H1 (cell line): Measurements from ENCODE around the gene AK5. TPM values are rescaled to one million over a fixed set of nuclear protein-coding genes. Genes with fewer than 3 reads are reported as not detected.

Source experiments
- CTCF ChIA-PET: fragments of 300-600 bp; sonication (Branson Sonifier 250); formaldehyde crosslinking; loops from one replicate; lab custom pipeline; 2021; ENCODE audit not compliant: partially characterized antibody; lab: Charles Lee
- POLR2A ChIA-PET: fragments of 300-600 bp; sonication (Branson Sonifier 250); formaldehyde crosslinking; loops from one replicate; lab custom pipeline; 2021; ENCODE audit warnings: inconsistent platforms; ENCODE audit not compliant: partially characterized antibody; lab: Charles Lee
- DNase-seq, 2 experiments: peaks; one replicate each; pipeline versions ENCODE4 v3.0.0 to v3.0.0-alpha.2; 2010 to 2022; ENCODE audit warnings: low spot score in 2 of 2, low read depth in 1 of 2, mixed read lengths in 1 of 2
- FAIRE-seq: peaks from 2 replicates; lab custom pipeline; 2011; peaks lifted over from hg19 to GRCh38; lab: Jason Lieb, UNC
- H2AFZ ChIP-seq: 2 replicates; pipeline ENCODE4 v1.8.1; 2012; ENCODE audit warnings: low read length, inconsistent platforms
- H2AK5ac ChIP-seq: 2 replicates; pipeline ENCODE4 v1.6.1; 2013; ENCODE audit warnings: low read depth, low read length
- H2BK120ac ChIP-seq: replicated peaks from 2 replicates; pipeline ENCODE3; 2013; ENCODE audit warnings: low read depth, low read length, inconsistent platforms
- H2BK12ac ChIP-seq: 2 replicates; pipeline ENCODE4 v1.6.1; 2013; ENCODE audit warnings: low read depth, low read length
- H2BK15ac ChIP-seq: 2 replicates; pipeline ENCODE4 v1.6.1; 2013; ENCODE audit warnings: low read length
- H2BK20ac ChIP-seq: 2 replicates; pipeline ENCODE4 v1.6.1; 2013; ENCODE audit warnings: low read length
- H2BK5ac ChIP-seq: 2 replicates; pipeline ENCODE4 v1.6.1; 2013; ENCODE audit warnings: low read depth, low read length
- H3K14ac ChIP-seq: 2 replicates; pipeline ENCODE4 v1.6.1; 2013; ENCODE audit warnings: inconsistent platforms; ENCODE audit not compliant: insufficient read length
- H3K18ac ChIP-seq: 2 replicates; pipeline ENCODE4 v1.6.1; 2013; ENCODE audit warnings: low read length; ENCODE audit errors: extremely low read depth
- H3K23ac ChIP-seq: 2 replicates; pipeline ENCODE4 v1.6.1; 2013; ENCODE audit warnings: inconsistent platforms; ENCODE audit not compliant: insufficient read length
- H3K23me2 ChIP-seq: 2 replicates; pipeline ENCODE4 v1.6.1; 2013; ENCODE audit warnings: low read depth, low read length
- H3K27ac ChIP-seq: 2 replicates; pipeline ENCODE4 v1.6.1; 2011; ENCODE audit warnings: low read depth, low read length, inconsistent platforms
- H3K27me3 ChIP-seq, 4 experiments: replicated peaks in 1 of 4; 1 replicate in 1 of 4; 2 replicates in 3 of 4; pipeline versions ENCODE4 v1.6.1 to v1.8.1; 2011 to 2013; ENCODE audit warnings: low read length in 3 of 4, mild to moderate bottlenecking in 3 of 4, inconsistent platforms in 2 of 4, mixed read lengths in 2 of 4, moderate library complexity in 1 of 4; ENCODE audit not compliant: control insufficient read depth in 3 of 4, insufficient read depth in 3 of 4; ENCODE audit errors: extremely low read depth in 1 of 4
- H3K36me3 ChIP-seq, 4 experiments: 2 replicates each; pipeline versions ENCODE4 v1.6.1 to v1.8.1; 2011 to 2013; ENCODE audit warnings: mild to moderate bottlenecking in 4 of 4, low read length in 3 of 4, moderate library complexity in 2 of 4, control low read depth in 1 of 4, inconsistent platforms in 1 of 4; ENCODE audit not compliant: insufficient read depth in 4 of 4, control insufficient read depth in 2 of 4
- H3K4ac ChIP-seq: replicated peaks from 2 replicates; pipeline ENCODE3; 2013; ENCODE audit warnings: low read length, low read depth, mixed read lengths, inconsistent platforms; ENCODE audit not compliant: insufficient read length
- H3K4me1 ChIP-seq, 4 experiments: replicated peaks in 1 of 4; 1 replicate in 1 of 4; 2 replicates in 3 of 4; pipeline versions ENCODE4 v1.6.1 to v1.8.1; 2011 to 2013; ENCODE audit warnings: low read length in 3 of 4, inconsistent platforms in 2 of 4, mixed read lengths in 1 of 4; ENCODE audit not compliant: insufficient read depth in 4 of 4, control insufficient read depth in 3 of 4
- H3K4me2 ChIP-seq, 2 experiments: 2 replicates each; pipeline versions ENCODE4 v1.6.1 to v1.8.1; 2011 to 2013; ENCODE audit warnings: low read depth in 2 of 2, low read length in 2 of 2, control low read depth in 1 of 2, inconsistent platforms in 1 of 2, mild to moderate bottlenecking in 1 of 2; ENCODE audit not compliant: insufficient read depth in 1 of 2
- H3K4me3 ChIP-seq, 4 experiments: fragments of 200-600, 300-600 bp in 1 of 4; sonication (generic), shearing (Covaris generic), sonication (Bioruptor Twin) in 1 of 4; 2 replicates each; pipeline versions ENCODE4 v1.5.1 to v1.8.1; 2011 to 2016; ENCODE audit warnings: low read length in 4 of 4, low read depth in 3 of 4, control low read depth in 2 of 4, inconsistent platforms in 2 of 4, mild to moderate bottlenecking in 2 of 4, mixed read lengths in 1 of 4, moderate library complexity in 1 of 4; ENCODE audit not compliant: insufficient read depth in 2 of 4; ENCODE audit errors: extremely low read depth in 1 of 4
- H3K56ac ChIP-seq: replicated peaks from 2 replicates; pipeline ENCODE3; 2013; ENCODE audit warnings: low read depth, mild to moderate bottlenecking, mixed read lengths, low read length, inconsistent platforms; ENCODE audit not compliant: insufficient read length
- H3K79me1 ChIP-seq: 2 replicates; pipeline ENCODE4 v1.6.1; 2013; ENCODE audit warnings: low read depth, low read length, control low read depth
- H3K79me2 ChIP-seq, 2 experiments: 2 replicates each; pipeline versions ENCODE4 v1.6.1 to v1.8.1; 2012 to 2013; ENCODE audit warnings: low read length in 2 of 2, mild to moderate bottlenecking in 2 of 2, inconsistent platforms in 1 of 2; ENCODE audit not compliant: insufficient read depth in 2 of 2, control insufficient read depth in 1 of 2
- H3K9ac ChIP-seq, 4 experiments: replicated peaks in 1 of 4; 1 replicate in 1 of 4; 2 replicates in 3 of 4; pipeline versions ENCODE4 v1.6.1 to v1.8.1; 2011 to 2013; ENCODE audit warnings: low read depth in 3 of 4, low read length in 3 of 4, control low read depth in 2 of 4, mild to moderate bottlenecking in 2 of 4, moderate library complexity in 2 of 4, inconsistent platforms in 1 of 4; ENCODE audit errors: extremely low read depth in 1 of 4
- H3K9me3 ChIP-seq, 2 experiments: 2 replicates each; pipeline versions ENCODE4 v1.6.1 to v1.8.1; 2012 to 2013; ENCODE audit warnings: mild to moderate bottlenecking in 2 of 2, moderate library complexity in 2 of 2, control low read depth in 1 of 2, inconsistent platforms in 1 of 2, low read depth in 1 of 2, low read length in 1 of 2, mixed read lengths in 1 of 2; ENCODE audit not compliant: insufficient read depth in 2 of 2
- H4K20me1 ChIP-seq, 2 experiments: replicated peaks in 1 of 2; 2 replicates each; pipeline versions ENCODE3 to v1.8.1; 2011 to 2013; ENCODE audit warnings: inconsistent platforms in 2 of 2, low read length in 2 of 2, mild to moderate bottlenecking in 1 of 2; ENCODE audit not compliant: insufficient read depth in 2 of 2, control insufficient read depth in 1 of 2
- H4K5ac ChIP-seq: 2 replicates; pipeline ENCODE4 v1.6.1; 2013; ENCODE audit warnings: low read length, low read depth, mixed read lengths, inconsistent platforms; ENCODE audit not compliant: insufficient read length
- H4K8ac ChIP-seq: 2 replicates; pipeline ENCODE4 v1.8.0; 2013; ENCODE audit warnings: mild to moderate bottlenecking, moderate library complexity, low read length, inconsistent platforms; ENCODE audit not compliant: insufficient read depth; ENCODE audit errors: extremely low read depth
- H4K91ac ChIP-seq: replicated peaks from 2 replicates; pipeline ENCODE3; 2013; ENCODE audit warnings: low read length, mixed read lengths, inconsistent platforms; ENCODE audit not compliant: insufficient read length
- ASH2L ChIP-seq: fragments of 200-600, 300-600 bp; sonication (generic); IDR thresholded peaks from one replicate; pipeline ENCODE4 v1.7.1; 2017; ENCODE audit warnings: low read length
- CEBPB ChIP-seq: IDR thresholded peaks from 2 replicates; pipeline ENCODE4 v1.6.1; 2012; ENCODE audit warnings: low read depth, low read length
- KDM5A ChIP-seq: fragments of 200-600 bp; IDR thresholded peaks from 2 replicates; pipeline ENCODE4 v1.7.1; 2012; ENCODE audit warnings: mild to moderate bottlenecking, low read length, inconsistent platforms, mixed read lengths
- POLR2AphosphoS5 ChIP-seq: IDR thresholded peaks from 2 replicates; pipeline ENCODE4 v1.6.1; 2011; ENCODE audit warnings: low read depth, low read length
- SIX5 ChIP-seq: IDR thresholded peaks from 2 replicates; pipeline ENCODE4 v1.6.1; 2011; ENCODE audit warnings: mild to moderate bottlenecking, low read depth, low read length
- WGBS, 2 experiments: shearing (Covaris generic) in 1 of 2; methylation state at CpG; one replicate each; pipeline versions ENCODE4 v1.1.6 to v1.1.7; 2013 to 2015; ENCODE audit warnings: low lambda C conversion rate in 2 of 2, mixed read lengths in 2 of 2, inconsistent platforms in 1 of 2, low coverage in 1 of 2, missing lambda C conversion rate in 1 of 2; ENCODE audit not compliant: insufficient replicate concordance in 2 of 2, insufficient coverage in 1 of 2, insufficient read length in 1 of 2; ENCODE audit errors: extremely low coverage in 1 of 2, missing lambda C conversion rate in 1 of 2; 5-methylcytosine and 5-hydroxymethylcytosine counted together
- polyA plus RNA-seq, 7 experiments: library from polyadenylated mRNA; depleted of rRNA in 3 of 7; stranded (reverse) in 5 of 7; unstranded in 2 of 7; fragments of >200 nt in 5 of 7; fragments of 200-250 nt in 2 of 7; gene quantifications; 1 replicate in 5 of 7; 2 replicates in 1 of 7; 4 replicates in 1 of 7; pipeline versions ENCODE4 v1.2.1 to v1.2.3, GENCODE V29; 2011 to 2013; ENCODE audit warnings: missing spikeins in 2 of 7, mixed read lengths in 2 of 7
- total RNA-seq: library from RNA; stranded (reverse); fragmentation: NEBNext Ultra II Directional; extraction: Animal tissue kit (Norgen Biotek cat#: 25700); gene quantifications from 2 replicates; pipeline ENCODE4 v1.2.1, GENCODE V29; 2021

AK5 gene
- total and polyA plus RNA-seq, 2 of the 8 experiments (the other 6 are each of a cell fraction or from before 2014, with no cell fraction given), result 2.0 to 7.1 TPM

- H2AK5ac ChIP-seq, result no peak overlapping the region
- H2BK5ac ChIP-seq, result no peak overlapping the region
- WGBS, 2 experiments, result 81% methylated on average over 1 of the region's 1 CpG; no CpG with 5 or more reads in 1 of the 2 experiments
- ChIA-PET CTCF (no interaction called here), POLR2A (interaction anchor here (0.9 kb wide), 1 partner anchor 10 kb away, joined by 3 read pairs; no protein-coding TSS in a partner anchor)
- no peaks in the 10 kb centered on the region for H3K9me3 ChIP-seq
- no peak overlapping the region for H2BK20ac ChIP-seq
- H3K4me1 ChIP-seq, result peaks cover 0 to 3% (median 0%) of the 10 kb centered on the region in 4 experiments; a peak in 2 of 7 replicates
- DNase-seq (no peak), FAIRE-seq (no peak)
- H3K23ac ChIP-seq, result no peak overlapping the region
- no peaks in the 10 kb centered on the region for H3K79me2 ChIP-seq
- H3K79me1 ChIP-seq, result no peaks in the 10 kb centered on the region
- no peak overlapping the region for H3K4me3 ChIP-seq
- H3K4me2 ChIP-seq, result no peak overlapping the region
- H4K8ac ChIP-seq, result no peak overlapping the region
- peaks cover 6 to 10% (median 8%) of the 10 kb centered on the region in 4 experiments; a peak in 5 of 7 replicates for H3K27me3 ChIP-seq
- H4K20me1 ChIP-seq, result no peaks in the 10 kb centered on the region
- peaks cover 3% of the 10 kb centered on the region; the same call in 1 of the 2 replicates for H3K23me2 ChIP-seq
- no peak overlapping the region for H4K5ac ChIP-seq
- no peak overlapping the region for H3K27ac ChIP-seq
- H3K56ac ChIP-seq, result no peak overlapping the region
- H3K14ac ChIP-seq, result no peak overlapping the region
- H2BK120ac ChIP-seq, result no peak overlapping the region
- TF ChIP-seq KDM5A (no peak), SIX5 (no peak), ASH2L (no peak), POLR2AphosphoS5 (no peak), CEBPB (no peak)
- no peak overlapping the region for H2BK15ac ChIP-seq
- H3K18ac ChIP-seq, result no peak overlapping the region
- H4K91ac ChIP-seq, result no peak overlapping the region
- no peak overlapping the region for H2BK12ac ChIP-seq
- H2AFZ ChIP-seq, result no peak overlapping the region
- no peaks in the 10 kb centered on the region for H3K36me3 ChIP-seq
- no peak overlapping the region for H3K9ac ChIP-seq
- H3K4ac ChIP-seq, result no peak overlapping the region
Observed at GRCh38 chr1:77263708-77264107, 18.1 kb upstream of the AK5 start.
